ENCODE data around the gene MEX3A.
"Not testable (repeated sequence)": the region's sequence is repeated elsewhere in the genome, so short reads cannot be mapped to it uniquely, and the experiment has no call there.

The MEX3A gene, protein sequence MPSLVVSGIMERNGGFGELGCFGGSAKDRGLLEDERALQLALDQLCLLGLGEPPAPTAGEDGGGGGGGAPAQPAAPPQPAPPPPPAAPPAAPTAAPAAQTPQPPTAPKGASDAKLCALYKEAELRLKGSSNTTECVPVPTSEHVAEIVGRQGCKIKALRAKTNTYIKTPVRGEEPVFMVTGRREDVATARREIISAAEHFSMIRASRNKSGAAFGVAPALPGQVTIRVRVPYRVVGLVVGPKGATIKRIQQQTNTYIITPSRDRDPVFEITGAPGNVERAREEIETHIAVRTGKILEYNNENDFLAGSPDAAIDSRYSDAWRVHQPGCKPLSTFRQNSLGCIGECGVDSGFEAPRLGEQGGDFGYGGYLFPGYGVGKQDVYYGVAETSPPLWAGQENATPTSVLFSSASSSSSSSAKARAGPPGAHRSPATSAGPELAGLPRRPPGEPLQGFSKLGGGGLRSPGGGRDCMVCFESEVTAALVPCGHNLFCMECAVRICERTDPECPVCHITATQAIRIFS

DNA sequence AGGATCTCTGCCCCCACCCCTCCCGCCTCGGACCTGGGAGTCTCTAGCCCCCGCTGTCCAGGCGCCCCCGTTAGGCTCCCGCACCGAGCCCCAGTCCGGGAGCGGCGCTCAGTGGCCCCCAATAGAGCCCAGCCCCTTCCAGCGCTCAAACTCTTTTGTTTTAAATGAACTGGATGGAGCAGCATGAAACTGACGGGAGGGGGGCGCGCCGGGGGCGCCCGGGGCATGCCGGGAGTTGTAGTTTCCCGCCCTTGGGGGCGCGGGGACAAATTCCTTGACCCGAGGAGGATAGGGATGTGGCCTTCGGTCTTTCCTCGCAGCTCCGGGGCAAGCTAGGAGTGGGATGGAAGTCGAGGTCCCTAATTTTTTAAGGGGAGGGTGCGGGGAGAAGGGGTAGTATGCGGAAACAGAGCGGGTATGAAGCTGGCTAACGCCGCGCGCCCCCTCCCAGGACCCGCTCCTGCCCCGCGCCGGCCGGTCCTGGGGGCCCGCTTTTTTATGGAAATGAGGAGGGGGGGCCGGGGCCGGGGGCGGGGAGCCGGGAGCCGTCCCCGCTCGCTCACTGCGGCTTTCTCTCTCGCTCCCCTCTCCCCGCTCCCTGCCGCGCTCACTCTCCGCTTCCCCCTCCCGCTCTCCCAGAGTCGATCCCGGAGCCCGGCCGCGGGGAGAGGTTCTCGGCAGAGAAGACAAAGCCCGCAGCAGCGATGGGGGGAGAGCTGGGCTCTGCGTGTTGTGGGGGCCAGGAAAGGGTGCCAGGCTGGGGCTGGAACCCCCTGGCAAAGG, at the start of gene MEX3A:
Gene MEX3A (minus strand): TSS at position 157 of the 783 bp plus-strand sequence. CDS start 467 bp downstream, outside the sequence.
- DNase-seq, result peak in 1 of 2 experiments; percentile 41

DNA sequence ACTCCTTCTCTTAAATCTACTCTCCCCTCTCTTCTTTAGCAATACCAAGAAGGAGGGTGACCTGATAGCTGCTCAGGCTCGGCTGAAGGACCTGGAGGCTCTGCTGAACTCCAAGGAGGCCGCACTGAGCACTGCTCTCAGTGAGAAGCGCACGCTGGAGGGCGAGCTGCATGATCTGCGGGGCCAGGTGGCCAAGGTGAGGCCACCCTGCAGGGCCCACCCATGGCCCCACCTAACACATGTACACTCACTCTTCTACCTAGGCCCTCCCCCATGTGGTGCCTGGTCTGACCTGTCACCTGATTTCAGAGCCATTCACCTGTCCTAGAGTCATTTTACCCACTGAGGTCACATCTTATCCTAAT, 48.3 kb upstream of the MEX3A start:
- no peak for DNase-seq

DNA sequence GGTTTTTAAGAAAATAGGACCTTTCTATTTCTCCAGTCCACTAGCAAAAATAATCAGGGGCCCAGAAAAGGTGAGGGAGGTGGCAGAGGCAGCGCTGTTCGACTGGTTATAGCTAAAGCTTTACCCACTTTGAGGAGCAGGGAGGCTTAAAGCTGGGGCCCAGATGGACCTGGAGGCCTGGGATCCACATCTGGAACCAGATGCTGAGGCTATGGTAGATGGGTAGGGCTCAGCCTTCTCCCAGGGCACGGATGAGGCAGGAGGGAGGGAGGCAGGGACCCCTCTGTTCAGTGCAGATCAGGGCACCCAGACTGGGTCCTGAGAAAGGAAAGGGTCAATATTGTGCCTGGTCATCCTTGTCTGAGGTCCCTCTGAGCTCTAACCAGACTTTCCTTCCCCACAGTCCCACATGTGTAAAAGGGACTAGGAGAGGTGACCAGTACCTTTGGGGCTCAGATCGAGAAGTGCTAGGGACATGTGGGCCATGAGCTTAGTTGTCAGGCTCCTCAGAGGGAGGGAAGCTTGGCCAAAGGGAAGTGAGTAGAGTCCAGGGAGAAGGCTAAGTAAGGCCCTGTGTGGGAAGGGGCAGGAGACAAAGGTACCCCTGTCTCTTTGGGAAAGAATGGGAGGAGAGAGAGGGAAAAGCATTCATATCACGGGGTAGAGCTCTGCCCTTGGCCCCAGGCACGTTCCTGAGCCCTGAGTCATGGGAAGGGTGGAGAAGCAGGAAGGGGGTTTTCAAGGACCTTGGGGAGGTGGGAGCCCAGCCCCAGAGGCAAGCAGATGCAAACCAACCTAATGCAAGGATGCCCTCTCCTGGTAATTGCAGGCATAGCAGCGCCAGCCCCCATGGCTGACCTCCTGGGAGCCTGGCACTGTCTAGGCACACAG, 47.7 kb upstream of the MEX3A start:
- DNase-seq, result peak; percentile 65 to 85

DNA sequence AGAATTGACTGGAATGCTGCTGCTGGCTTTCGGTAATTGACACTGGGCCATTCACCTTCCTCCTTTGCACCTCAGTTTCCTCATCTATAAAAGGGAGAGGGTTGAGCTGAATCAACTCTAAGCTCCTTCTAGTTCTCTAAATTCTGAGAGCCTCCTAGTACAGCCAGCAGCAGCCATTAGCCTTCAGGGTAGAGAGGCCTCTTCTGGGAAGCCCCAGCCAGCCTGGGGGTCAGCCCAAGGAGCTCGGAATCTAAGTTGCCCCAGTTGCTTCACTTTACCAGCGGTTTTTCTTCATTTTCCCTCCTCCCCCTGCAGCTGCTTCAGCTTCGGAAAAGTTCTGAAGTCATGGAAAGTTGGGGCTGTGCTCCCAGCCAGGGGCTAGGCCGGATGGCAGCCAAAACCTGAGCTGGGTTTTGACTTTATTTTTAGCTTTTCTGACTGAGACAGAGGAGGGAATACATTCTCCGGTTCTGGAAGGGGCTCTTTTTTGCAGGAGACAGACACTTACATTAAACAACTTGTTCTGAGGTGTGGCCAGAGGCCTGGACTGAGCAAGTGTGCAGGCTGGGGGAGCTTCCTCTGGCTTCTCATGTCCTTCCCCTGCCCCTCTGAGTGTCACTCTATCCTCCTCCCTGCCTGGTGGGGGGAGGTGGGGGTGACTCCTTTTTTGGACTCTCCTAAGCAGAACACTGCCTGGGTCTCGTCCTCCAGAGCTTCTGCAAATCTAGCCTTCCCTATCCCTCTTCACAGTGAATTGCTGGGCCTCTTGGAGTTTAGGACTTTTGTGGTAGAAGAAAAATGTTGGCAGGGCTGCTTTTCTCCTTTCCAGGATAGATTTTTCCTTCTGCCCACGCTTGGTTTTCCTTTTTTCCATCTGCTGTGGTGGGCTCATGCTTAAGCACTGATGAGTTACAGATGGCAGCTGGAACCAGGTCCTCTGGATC, 46.7 kb upstream of the MEX3A start:
- DNase-seq, result no peak

DNA sequence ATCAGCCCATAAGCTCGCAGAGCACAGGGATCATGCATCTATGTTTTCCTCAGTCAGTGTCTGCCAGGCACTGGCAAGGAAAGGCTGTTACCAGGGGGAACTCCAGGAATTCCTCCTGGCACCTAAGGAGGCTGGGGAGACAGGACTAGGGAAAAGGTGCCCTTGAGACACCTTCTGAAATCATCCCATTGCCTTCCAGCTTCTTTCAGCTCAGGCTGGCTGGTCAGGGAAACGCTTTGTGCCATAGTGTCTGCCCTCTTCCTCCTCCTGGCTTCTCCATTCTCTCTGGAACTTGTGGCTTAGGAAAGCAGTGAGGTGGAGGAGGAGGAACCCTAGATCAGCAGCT, 46.0 kb upstream of the MEX3A start:
- DNase-seq, result no peak

DNA sequence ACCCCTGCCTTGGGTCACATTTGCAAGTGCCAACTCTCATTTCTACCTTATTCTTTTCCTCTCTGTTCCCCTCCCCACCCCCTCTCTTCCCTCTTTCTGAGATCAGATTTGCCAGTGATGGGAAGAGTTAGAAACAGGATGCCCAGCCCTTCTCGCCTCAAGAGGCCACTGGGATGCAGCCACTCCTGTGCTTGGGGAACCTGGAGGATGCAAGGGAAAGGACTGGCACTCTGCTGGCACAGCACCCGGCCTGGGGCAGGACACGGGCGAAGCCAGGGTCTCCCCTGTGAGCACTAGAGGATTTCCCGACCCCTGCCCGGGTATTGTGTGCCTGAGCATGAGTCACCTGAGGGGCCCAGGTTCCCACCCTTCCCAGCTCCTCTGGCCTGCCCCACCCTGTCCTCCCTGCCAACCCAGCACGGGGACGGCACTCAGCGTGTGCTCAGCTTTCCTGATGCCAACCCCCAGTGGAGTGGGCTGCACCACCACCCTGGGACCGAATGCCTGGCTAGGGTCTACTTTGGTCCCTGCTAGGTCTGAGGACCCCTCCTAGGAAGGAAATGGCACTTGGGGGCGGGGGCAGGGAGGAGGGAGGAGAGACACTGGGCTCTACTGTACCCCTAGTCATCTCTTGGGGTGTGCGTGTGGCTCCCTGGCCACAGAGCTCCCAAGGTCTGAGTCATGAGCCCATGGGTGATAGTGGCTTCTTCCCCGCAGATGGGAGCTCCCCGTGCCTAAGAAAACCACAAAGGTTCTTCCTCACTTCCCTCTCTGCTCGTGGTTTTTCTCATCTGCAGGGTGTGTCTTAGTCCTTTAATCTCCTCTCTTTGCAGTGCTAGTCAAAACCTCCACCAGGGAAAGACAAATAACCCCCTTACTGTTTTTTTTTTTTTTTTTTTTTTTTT, 44.6 kb upstream of the MEX3A start:
- peak; percentile 25 to 79 for DNase-seq

DNA sequence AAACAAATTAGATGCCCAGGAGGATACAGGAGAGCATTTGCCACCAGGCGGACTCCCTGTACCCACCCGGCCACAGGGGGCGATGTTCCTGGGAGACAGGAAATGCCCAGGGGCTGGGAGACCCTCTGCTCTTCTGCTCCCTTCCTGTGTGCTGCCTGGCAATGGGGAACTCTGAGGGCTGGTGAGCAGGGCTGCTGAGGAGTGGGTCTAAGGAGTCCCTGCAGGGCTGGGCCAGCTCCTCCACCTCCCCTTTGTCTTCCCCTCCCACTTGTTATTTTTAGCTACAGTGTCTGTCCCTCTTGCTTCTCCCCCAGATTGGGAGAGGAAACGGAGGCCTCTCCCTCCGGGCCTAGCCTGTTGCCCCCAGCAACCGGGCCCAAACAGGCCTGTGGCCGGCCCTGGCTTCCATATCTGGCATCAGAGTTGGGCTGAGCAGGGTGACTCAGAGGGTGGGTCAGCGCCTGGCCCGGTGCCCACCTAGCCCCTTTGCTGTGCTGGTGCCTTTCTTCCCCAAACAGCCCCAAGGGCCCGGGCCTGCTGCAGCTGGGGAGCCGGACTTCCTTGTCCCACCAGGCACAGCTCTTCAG, 43.9 kb upstream of the MEX3A start:
- peak; percentile 67 to 87 for DNase-seq

DNA sequence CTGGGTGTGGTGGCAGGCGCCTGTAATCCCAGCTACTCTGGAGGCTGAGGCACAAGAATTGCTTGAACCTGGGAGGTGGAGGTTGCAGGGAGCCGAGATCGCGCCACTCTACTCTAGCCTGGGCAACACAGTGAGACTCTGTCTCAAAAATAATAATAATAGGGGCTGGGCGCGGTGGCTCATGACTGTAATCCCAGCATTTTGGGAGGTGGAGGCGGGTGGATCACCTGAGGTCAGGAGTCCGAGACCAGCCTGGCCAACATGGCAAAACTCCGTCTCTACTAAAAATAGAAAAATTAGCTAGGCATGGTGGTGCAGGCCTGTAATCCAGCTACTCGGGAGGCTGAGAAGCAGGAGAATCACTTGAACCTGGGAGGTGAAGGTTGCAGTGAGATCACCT, 43.3 kb upstream of the MEX3A start:
- not testable (repeated sequence) for DNase-seq

DNA sequence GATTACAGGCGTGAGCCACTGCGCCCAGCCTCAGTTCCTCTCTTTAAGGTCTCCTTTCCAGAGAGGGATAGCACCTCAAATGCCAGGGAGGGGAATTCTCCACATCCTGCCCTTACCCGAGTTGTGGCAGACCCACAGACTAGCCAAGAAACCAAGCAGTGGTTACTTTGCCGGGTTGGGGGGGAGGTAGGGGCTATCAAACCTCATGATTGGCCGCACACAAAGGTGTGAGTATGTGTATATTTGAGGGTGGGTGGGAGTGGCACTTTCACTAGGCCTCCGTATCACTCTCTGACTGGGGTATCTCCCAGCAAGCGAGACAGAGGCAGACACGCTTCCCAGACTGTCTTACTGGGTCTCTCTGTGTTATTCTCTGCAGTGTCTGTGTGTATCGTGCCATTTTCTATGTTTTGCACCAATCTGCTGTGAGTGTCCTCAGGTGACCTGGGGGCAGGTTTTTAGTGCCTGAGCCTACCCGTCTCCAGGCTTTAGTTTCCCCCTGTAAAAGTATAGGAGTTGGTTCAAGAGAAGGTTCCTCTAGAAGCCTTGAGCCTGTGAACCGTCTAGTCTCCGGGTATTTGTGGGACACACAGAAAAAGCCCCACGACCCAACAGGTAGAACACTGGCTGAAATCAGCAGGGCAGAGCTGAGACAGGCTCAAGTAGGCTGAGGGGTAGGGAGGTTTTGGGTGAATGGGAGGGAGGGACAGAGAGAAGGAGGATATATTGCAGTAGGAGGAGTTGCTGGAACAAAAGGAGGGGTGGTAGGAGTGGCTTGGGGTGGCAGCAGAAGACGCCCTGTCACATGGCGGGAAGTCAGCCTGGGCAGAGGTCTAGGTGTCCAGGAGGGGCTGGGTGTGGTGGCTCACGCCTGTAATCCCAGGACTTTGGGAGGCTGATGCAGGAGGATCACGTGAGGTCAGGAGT, 42.6 kb upstream of the MEX3A start:
- peak in 1 of 2 experiments; percentile 47 for DNase-seq

DNA sequence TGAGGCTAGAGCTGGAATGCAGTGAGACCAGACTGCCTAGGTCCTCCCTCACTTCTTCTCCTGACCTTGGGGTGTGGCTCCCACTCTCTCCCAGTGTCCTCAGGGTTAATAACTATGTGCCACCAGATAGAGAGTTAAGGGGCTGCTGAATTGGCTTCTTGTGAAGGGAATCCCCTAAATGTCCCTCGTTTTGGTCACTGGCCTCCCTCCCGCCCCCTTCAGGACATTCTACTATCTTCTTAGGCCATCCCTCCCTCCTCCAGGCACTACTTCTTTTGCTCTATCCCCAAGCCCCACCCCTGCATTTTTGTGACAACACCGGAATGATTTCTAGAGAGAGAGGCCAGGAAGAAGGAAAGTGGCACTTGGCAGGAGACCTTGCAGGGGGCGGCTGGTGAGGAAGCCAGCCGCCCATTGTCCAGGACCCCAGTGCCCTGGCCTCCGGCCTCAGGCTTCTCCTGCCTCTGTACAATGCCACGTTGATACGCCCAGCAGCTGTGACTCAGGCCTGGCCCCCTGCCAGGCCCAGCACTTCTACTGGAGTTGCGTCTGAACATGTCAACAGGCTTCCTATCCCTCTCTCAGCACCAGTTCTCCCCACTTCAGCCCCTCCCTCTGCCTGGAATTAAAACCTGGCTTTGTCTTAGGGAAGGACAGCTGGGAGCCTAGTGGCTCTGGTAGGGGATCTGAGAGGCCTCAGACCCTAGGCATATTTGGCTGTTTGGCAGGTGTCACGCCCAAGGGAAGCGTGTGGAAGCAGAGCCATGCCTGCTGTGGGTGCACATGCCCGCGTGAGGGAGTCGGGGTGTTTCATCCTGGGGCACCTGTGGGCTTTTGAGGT, 41.3 kb upstream of the MEX3A start:
- peak; percentile 87 to 89 for DNase-seq

DNA sequence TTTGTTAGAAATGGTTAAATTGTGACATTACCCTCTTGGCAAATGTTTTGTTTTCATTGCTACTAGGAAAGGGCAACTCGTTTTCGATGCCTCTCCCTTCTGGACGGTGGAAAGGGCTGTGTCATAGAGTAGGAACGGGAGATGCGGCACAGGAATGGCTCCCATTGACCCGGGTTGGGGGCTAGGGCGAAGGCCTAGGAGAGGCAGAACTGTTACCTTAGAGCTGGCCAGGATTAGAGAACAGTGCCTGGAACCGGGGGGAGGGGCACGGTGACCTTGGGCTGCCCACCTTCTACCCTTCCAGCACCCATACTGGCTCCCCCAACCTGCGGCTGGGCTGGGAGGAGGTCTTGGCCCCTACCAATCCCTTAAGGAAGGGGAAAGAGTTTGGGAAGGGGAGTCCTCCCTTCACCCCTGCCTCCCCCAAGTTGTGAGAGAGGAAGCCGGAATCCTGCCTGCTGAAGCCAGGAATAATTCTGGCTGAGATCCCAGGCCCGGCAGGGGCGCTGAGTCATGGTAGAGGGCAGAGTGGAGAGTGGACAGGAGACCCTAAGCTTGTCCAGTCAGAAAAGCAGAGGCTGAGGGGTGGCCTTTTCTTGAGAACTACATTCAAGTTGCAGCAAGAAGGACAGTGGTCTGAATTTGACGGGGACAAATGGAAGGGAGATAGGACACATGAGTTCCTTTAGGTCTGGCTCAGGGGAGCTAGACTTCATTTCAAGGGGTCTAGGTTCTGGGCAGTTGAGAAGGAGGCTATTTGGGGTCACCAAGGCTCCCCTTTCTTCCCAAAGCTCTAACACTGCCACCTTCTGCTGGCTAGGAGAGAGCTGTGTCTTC, 40.5 kb upstream of the MEX3A start:
- peak in 1 of 2 experiments; percentile 74 for DNase-seq

DNA sequence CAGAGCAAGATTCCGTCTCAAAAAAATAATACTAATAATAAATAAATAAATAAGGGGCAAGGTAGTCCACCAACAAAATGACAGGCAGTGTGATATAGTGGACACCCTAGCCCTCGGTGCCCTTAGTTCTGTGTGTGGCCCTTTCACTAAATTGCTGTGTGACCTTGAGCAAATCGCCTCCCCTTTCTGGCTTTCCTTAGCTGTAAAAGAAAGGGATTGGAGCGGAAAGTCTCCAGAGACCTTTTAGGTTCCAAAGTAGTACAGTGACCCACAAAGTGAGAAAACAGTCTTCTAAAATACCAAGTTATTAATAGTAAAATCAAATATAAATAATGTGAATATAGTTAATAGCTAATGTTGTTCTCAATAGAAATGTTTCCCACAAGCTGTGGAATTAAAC, 39.8 kb upstream of the MEX3A start:
- no peak for DNase-seq

DNA sequence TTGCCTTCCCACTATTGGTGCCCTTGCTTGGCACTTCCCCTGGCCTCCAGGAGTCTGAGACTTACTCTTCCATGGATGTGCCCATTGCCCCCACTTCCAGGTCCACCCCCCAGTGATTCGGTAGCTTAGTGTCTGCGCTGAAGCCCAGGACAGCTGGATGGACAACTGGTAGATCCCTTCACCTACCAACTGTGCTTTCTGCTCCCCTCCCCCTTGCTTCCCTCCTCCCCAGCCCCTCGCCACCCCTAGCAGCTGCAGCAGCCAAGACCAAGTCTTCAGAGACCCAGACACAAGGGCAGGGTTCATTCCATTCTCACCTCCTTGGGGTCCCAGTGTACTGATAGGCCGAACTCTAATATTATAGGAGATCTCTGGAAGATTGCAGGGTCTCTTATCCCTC, 39.2 kb upstream of the MEX3A start:
- DNase-seq, result no peak

DNA sequence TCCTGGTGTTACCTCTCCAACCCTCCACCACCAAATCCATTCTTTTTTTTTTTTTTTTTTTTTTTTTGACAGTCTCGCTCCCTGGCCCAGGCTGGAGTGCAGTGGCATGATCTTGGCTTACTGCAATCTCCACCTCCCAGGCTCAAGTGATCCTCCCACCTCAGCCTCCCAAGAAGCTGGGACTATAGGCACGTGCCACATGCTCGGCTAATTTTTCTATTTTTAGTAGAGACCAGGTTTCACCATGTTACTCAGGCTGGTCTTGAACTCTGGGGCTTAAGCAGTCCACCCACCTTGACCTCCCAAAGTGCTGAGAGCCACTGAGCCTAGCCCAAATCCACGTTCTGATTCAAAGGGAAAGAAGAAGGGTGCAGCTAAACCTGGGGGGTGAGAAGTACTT, 38.7 kb upstream of the MEX3A start:
- not testable (repeated sequence) for DNase-seq

DNA sequence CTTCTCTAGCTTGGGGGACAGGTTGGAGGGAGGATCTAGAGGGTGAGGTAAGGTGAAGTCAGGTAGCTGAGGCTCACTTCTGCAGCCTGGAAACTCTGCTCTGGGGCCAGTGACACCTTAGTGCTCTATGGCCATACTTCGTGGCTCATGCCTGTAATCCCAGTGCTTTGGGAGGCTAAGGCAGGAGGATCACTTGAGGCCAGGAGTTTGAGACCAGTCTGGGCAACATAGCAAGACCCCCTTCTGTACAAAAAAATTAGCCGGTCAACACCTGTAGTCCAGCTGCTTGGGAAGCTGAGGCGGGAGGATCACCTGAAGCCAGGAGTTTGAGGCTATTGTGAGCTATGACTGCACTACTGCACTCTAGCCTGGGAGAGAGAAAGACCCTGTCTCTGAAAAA, 38.1 kb upstream of the MEX3A start:
- DNase-seq, result no peak

DNA sequence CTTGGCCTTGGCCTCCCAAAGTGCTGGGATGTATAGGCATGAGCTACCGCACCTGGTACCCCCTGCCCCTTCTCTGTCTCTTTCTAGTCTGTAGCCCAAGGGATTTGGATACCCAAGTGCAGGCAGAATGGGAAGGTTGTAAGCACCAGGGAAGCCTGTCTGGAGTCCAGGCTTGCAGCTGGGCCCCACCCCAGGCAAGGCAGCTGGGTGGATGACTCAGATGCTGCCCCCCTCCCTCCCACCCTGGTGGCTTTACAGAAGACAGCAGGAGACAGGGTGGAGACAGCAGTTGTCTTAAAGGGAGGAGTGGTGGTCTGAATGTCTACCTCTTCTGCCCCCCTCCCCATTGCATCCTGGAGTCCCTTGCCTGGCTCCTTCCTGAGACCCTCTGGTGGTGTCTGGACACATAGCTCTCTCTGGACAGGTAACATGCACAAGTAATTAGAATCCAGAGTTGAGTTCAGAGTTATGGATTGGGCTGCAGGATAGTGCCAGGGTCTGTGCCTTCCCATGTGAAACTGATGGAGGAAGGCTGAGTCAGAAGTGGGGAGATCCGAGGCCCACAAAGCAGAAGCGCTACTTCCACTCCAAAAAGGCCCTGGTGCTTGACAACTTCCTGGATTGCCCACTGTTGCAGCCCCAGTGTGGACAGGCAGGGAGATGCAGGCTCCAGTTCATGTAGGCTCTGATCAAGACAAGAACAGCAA, 37.4 kb upstream of the MEX3A start:
- peak in 1 of 2 experiments; percentile 32 for DNase-seq

Measured in SW 1271 (cell line).